ENCODE results near the gene RABL6.
"Not testable (repeated sequence)": the region's sequence is repeated elsewhere in the genome, so short reads cannot be mapped to it uniquely, and the experiment has no call there.

Gene RABL6

GRCh38 chr9:136794281-136794999 is 13.3 kb upstream of the RABL6 start:
- no peak for DNase-seq (ENCODE audit: low spot score)

GRCh38 chr9:136795000-136795348 is 12.8 kb upstream of the RABL6 start:
- DNase-seq (ENCODE audit: low spot score), result no peak

- no peak for DNase-seq (ENCODE audit: low spot score)
These were observed 11.4 kb upstream of the RABL6 start, which contains the start of gene CCDC183 for GRCh38 chr9:136796238-136796774. CCDC183 (plus strand) TSS chr9:136796338; CDS start chr9:136796398, 60 bp downstream.

GRCh38 chr9:136796775-136797347 is 10.9 kb upstream of the RABL6 start:
- DNase-seq (ENCODE audit: low spot score), result not testable (repeated sequence)

GRCh38 chr9:136798708-136799078 is 9.1 kb upstream of the RABL6 start:
- DNase-seq (ENCODE audit: low spot score), result no peak

- no peak for DNase-seq (ENCODE audit: low spot score)
These were observed 8.5 kb upstream of the RABL6 start for GRCh38 chr9:136799079-136799853.

DNA sequence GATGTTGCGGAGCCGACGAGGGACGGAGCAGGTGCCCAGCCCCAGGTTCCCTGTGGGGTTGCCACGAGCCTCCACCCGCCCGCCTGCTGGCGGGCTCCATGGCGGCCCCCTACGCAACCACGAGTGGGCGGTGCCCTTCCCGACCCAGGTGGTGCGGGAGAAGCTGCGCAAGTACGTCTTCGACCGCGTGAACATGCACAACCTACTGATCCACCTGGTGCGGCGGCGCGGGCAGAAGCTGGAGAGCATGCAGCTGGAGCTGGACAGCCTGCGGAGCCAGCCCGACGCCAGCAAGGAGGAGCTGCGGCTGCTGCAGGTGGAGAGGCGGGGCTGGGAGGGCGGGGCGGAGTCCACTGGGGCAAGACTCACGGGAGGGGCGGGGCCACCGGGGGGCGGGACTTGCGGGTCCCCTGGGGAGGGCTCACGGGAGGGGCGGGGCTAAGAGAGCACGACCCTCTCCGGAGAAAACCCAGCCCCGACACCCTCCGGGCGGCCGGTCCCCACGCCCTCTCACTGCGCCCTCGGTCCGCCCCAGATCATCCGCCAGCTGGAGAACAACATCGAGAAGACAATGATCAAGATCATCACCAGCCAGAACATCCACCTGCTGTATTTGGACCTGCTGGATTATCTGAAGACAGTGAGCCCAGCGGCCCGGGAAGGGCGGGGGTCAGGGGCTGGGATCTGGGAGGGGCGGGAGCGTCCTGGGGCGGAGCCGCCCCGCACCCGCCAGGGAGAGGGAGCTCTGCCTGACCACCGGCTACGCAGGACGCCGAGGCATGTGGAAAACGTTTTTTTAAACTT is 7.7 kb upstream of the RABL6 start:
- peak; percentile 87 for DNase-seq (ENCODE audit: low spot score)

- no peak for DNase-seq (ENCODE audit: low spot score)
These were observed 5.4 kb upstream of the RABL6 start for GRCh38 chr9:136802321-136802720.

- not testable (repeated sequence) for DNase-seq (ENCODE audit: low spot score)
These were observed 4.7 kb upstream of the RABL6 start for GRCh38 chr9:136803009-136803550.

GRCh38 chr9:136803551-136804508 is 3.9 kb upstream of the RABL6 start:
- DNase-seq (ENCODE audit: low spot score), result no peak

- DNase-seq (ENCODE audit: low spot score), result no peak
These were observed 3.1 kb upstream of the RABL6 start for GRCh38 chr9:136804509-136805206.

DNA sequence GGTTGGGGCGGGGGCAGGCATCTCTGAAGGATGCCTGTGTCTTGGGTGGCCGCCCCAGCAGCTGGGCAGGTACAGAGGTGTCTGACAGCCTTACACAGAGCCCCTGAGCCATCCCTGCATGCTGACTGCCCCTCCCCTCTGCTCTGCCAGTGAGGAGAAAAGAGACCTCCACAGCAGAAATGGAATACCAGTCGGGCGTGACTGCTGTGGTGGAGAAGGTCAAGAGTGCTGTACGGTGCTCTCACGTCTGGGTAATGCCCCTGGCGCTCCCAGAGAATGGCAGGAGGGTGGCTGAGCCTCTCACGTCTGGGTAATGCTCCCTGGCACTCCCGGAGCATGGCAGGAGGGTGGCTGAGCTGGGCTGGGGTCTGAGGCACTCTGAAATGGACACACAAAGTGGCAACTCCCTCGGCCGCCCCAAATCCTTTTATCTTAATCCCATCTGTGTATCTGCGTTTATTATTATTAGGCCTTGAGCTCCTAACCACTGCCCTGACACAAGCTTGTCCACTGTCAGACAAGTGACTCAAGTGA is 2.5 kb upstream of the RABL6 start:
- no peak for DNase-seq (ENCODE audit: low spot score)

DNA sequence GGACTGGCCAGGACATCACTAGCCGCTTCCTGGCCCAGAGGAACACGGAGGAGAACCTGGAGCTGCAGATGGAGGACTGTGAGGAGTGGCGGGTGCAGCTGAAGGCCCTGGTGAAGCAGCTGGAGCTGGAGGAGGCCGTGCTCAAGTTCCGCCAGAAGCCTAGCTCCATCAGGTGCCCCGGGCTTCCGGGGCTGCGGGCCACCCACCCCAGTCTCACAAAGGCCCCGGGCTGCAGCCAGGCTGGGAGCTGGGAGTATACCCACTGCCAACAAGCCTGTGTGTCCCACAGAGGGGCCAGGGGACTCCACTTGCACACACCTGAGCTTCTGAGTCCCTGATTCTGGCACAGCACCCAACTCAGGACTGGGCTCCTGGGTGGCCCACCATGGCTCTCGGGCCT is 1.7 kb upstream of the RABL6 start:
- no peak for DNase-seq (ENCODE audit: low spot score)

DNA sequence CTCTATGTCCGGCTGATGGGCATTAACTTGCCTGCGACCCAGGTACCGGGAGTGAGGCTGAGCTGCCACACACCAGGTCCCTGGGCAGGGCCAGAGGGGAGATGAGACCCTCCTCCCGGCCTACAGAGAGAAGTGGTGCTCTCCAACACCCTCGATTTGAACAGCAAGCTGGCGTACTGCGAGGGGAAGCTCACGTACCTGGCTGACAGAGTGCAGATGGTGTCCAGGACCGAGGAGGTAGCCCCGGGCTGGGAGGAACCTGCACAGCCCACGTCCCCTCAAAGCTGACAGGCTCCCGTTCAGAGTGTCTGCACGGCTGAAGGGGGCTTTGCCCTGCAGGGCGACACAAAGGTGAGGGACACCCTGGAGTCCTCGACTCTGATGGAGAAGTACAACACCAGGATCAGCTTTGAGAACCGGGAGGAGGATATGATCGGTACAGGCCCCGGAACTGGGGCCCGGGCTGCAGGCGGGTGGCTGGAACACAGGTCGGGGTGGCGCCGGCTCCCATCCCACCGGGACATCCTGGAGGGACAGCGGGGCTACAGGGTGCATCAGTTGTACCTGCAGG is 1.0 kb upstream of the RABL6 start:
- DNase-seq (ENCODE audit: low spot score), result no peak

DNA sequence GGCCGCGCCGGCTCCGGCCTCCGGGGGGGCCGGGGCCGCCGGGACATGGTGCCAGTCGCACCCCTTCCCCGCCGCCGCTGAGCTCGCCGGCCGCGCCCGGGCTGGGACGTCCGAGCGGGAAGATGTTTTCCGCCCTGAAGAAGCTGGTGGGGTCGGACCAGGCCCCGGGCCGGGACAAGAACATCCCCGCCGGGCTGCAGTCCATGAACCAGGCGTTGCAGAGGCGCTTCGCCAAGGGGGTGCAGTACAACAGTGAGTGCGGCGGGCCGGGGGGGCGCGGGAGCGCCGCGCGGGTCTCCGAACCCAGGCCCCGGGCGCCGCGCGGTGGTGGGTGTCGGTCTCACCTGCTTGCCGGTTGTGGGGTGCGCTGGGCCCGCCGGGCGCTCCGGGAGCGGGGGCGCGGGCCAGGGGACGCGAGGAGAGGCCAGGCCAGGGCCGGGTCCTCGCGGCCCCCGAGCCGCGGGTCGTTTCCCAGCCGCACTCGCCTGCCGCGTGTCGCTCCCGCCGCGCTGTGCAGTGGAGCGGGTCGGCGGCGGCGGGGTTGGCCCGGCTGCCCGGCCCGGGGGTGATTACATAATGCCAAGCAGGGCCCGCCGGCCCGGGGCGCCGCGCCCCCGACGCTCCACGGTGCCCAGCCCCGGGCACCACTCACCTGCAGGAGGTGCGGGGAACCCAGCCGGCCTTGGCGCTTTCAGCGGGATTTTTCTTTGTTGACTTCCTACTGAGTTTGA is 492 bp downstream of the RABL6 start:
- peak; percentile 62 for DNase-seq (ENCODE audit: low spot score)

DNA sequence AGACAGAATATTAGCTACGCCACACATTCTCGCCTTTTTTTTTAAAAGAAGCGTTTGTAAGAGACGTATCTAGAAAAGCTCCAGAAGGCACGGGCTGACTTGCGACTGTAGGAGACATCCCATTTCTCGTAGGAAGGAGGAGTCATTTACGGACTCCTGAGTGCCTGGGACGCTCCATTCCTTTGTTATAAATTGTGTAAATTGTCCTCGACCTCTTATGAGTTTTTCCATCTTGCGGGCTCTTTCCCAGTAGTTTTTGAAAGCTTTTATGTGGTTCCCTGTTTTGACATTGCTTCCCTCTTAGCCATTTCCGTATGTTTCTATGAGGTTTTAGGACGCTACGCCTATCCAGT is 1.0 kb downstream of the RABL6 start:
- no peak for DNase-seq (ENCODE audit: low spot score)

DNA sequence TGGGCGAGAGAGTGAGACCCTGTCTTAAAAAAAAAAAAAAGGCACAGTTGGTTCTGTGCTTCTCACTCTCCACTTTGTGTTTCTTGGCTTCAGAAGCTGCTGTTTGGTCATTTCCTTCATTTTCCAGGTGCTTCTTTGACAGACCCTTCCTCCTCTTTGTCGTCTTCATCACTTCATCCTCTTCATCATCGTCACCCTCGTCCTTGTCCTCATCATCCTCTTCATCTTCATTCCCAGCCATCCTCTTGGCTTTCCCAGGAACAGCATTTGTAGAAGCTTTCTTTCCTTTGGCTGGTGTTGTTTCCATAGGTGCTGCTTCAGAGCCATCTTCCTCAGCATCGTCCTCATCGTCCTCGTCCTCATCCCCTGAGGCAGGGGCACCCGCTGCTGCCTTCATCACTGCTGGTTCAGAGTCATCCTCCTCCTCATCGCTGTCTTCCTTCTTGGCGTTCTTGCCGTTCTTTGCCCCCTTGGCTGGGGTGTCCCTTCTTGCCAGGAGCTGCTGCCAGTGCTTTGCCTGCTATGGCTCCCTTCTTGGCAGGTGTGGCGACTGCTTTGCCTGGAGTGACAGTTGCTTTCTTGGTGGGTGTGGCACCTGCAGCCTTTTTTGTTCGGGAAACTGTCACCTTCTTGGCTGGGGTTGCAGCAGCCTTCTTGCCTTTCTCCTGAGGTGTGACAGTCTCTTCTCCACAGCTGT is 7.1 kb downstream of the RABL6 start:
- DNase-seq (ENCODE audit: low spot score), result no peak

DNA sequence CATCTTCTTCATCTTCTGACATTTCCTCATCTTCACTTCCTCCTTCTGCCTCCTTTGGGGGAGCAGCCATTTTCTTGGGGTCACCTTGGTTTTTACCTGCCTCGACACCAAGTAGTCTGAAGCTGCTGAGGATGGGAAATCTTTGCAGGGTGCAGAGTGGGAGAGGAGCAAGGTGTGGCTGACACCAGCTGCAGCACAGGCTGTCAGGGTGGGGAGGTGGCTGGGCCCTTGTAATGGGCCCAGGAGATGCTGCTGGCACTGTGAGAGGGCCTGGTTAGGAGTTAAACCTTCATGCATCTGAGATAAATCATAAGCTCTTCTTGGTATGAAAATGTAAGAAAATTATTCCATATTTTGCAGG is 7.7 kb downstream of the RABL6 start:
- DNase-seq (ENCODE audit: low spot score), result no peak

Data from iPS-NIHi11 (cell line).